ENCODE data around the gene TRIM29. TPM values are rescaled to one million over a fixed set of nuclear protein-coding genes. Genes with fewer than 3 reads are reported as not detected.

Gene TRIM29
- total RNA-seq, 4 donors from 2014 or later: 1.3 to 5.7 (median 3.0) TPM

DNA sequence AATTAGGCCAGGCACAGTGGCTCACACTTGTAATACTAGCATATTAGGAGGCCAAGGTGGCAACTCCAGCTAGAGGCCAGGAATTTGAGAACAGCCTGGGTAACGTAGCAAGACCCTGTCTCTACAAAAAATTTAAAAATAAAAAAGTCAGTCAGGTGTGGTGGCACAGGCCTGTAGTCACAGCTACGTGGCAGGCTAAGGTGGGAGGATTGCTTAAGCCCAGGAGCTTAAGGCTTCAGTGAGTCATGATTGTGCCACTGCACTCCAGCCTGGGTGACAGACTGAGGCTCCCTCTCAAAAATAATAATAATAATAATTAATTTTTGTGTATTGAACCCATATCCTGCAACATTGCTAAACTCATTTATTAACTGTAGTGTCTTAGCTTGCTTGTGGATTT is 15.3 kb upstream of the TRIM29 start:
- TF ChIP-seq, protein P1, sequence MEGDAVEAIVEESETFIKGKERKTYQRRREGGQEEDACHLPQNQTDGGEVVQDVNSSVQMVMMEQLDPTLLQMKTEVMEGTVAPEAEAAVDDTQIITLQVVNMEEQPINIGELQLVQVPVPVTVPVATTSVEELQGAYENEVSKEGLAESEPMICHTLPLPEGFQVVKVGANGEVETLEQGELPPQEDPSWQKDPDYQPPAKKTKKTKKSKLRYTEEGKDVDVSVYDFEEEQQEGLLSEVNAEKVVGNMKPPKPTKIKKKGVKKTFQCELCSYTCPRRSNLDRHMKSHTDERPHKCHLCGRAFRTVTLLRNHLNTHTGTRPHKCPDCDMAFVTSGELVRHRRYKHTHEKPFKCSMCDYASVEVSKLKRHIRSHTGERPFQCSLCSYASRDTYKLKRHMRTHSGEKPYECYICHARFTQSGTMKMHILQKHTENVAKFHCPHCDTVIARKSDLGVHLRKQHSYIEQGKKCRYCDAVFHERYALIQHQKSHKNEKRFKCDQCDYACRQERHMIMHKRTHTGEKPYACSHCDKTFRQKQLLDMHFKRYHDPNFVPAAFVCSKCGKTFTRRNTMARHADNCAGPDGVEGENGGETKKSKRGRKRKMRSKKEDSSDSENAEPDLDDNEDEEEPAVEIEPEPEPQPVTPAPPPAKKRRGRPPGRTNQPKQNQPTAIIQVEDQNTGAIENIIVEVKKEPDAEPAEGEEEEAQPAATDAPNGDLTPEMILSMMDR (IDR thresholded peaks at IDR 0.05): no peak
- ATAC-seq (ENCODE audit: low FRiP score) (no peak), DNase-seq (ENCODE audit: low spot score) (no peak)

DNA sequence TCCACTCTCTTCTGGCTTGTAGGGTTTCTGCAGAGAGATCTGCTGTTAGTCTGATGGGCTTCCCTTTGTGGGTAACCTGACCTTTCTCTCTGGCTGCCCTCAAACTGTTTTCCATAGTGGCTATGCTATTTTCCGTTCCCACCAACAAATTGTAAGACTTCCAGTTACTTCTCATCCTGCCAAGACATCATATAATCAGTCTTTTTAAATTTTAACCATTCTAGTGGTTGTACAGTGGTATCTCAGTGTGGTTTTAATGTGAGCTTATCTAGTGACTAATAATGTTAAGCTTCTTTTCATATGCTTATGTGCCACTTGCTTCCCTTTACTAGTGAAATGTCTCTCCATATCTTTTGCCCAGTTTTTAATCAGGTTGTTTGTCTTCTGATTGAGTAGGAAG is 13.6 kb upstream of the TRIM29 start:
- ATAC-seq (ENCODE audit: low FRiP score) (no peak), DNase-seq (ENCODE audit: low spot score) (no peak)
- TF ChIP-seq, protein P1 (IDR thresholded peaks at IDR 0.05): no peak

DNA sequence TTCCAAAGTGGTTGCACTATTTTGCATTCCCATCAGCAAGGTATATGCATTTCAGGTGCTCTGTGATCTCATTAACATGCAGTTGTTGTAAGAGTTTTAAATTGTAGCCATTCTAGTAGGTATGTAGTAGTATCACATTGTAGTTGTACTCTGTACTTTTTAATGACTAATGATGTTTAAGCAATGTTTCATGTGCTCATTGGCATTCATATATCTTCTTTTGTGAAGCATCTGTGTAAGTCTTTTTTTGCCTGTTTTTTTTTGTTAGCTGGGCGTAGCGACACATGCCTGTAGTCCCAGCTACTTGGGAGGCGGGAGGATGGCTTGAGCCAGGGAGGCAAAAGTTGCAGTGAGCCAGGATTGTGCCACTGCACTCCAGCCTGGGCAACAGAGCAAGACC is 11.3 kb upstream of the TRIM29 start:
- DNase-seq (ENCODE audit: low spot score): no peak
- TF ChIP-seq, protein P1 (IDR thresholded peaks at IDR 0.05): no peak
- ATAC-seq (ENCODE audit: low FRiP score): no peak

DNA sequence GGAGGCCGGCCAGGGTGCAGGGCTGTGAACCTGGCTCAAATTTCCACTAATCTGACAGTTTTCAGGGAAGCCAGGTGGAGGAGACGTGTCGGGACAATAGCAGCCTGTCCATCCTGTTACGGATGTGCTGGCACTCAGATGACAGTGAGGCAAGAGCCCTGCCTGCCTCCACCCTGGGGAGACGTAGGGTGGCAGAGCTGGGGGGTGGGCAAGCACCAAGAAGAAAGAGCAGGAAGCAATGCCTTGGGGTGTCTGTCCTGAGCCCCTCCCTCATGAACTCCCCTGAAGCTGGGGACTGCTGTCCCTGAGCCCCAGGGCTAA is 10.0 kb upstream of the TRIM29 start:
- ATAC-seq (ENCODE audit: low FRiP score): no peak
- TF ChIP-seq, protein P1 (IDR thresholded peaks at IDR 0.05): no peak
- no peak for DNase-seq (ENCODE audit: low spot score)

DNA sequence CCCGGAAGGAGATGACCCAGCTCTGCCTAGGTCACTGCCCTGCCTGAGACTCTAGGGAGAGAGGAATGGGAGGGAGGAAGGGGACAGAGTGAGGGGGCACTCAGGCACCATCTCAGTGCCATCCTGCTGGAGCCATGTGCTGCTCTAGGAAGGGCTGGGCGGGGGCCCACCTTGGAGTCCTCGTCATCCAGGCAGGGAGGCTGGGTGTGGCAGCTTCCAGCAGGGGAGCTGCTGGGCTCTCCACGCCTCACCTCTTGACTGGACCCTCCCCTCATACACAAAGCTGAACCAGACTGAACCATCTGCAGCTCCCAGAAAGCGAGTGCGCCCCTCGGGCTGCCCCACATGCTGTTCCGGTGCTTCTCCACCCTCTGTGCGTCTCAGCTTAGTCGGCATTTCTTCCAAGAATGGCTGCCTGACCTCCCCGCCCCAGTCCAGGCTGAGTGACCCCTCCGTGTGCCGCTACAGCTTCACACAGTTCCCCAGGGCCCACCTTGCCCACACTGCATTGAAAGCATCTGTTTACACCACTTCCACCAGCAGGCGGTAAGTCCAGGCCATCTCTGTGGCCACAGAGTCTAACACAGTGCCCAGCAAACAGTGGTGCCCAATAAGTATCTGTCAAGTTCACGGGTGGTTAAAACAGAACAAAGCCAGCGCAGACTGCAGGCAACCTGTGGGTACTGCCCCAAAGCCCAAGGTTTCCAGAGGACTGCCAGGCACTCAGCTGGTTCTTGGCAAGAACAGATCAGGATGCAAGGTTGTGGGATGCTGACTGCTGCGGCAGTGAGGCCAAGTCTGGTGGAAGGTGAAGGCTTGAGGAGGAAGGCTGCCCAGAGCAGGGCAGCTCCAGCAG is 9.4 kb upstream of the TRIM29 start:
- ATAC-seq (ENCODE audit: low FRiP score): peak; percentile 32

DNA sequence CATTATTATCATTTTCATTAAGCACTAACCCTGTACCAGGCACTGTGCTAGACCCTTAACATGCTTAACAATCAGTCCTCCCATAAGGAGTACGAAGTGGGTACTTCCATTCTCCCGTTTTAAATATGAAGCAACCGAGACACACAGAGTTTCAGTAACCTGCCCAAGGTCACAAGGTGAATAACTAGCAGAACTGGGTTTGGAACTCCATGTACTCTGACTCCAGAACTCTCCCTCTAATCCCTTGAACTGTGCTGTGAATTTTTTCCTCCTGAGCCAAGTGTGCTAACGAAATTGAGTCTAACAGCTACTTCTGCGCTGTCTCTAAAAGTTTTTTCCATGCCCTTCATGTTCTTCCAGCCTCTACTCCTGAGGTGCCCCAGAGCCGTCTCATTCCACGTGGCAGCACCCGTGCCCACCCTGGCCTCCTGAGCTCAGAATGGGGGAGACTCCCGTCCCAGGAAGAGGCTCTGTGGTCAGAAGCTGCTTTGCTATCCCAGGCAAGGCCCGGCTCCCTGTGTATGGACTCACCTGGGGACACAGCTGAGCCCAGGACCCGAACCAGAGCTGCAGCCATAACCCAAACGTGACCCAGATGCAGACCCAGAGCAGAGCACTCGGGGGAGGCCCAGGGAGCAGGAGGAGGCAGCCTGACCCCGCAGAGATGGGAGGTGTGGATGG is 8.6 kb upstream of the TRIM29 start:
- no peak for ATAC-seq (ENCODE audit: low FRiP score)

More for the DNA sequence above, 9.4 kb upstream of the TRIM29 start:
- no peak for DNase-seq (ENCODE audit: low spot score)
- TF ChIP-seq, protein P1 (IDR thresholded peaks at IDR 0.05): no peak

More for the DNA sequence above, 8.6 kb upstream of the TRIM29 start:
- DNase-seq (ENCODE audit: low spot score): no peak
- TF ChIP-seq, protein P1 (IDR thresholded peaks at IDR 0.05): no peak

Data from omental fat pad (tissue), 4 donors.